B cell (primary cell): Measurements from ENCODE around the gene ANO9.

ENCODE experiments used
- CTCF ChIP-seq: fragments of 200-600 bp; IDR thresholded peaks from one replicate; pipeline ENCODE4 v1.8.0; 2022; ENCODE audit warnings: antibody characterized with exemption, mild to moderate bottlenecking
- EZH2 ChIP-seq: IDR thresholded peaks from 2 replicates; pipeline ENCODE4 v1.6.1; 2012; ENCODE audit warnings: borderline replicate concordance, low read depth, mild to moderate bottlenecking, moderate library complexity, low read length; ENCODE audit not compliant: insufficient read depth, poor library complexity, severe bottlenecking

DNA sequence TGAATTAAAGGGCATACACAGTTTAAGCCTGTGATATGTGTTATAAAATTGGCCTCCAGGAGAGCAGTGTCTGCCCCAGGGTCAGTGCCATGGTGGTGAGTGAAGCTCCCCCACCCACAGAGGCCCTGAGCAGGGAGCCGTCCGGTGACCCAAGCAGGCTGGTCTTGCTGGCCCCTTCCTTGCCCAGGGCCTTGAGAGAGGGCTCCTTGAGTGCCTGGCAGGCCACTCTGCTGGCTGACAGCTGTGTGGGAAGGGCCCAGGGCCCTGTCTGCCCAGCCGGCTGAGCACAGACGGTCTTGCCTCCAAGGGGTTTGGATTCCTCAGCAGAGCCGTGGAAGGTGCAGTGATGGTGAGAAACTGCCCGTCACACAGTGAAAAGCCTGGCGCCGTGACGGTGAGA lies 34.1 kb upstream of the ANO9 start:
- TF ChIP-seq EZH2 = no peak
- no peak for TF ChIP-seq CTCF
